ENCODE measurements around the gene RGS3.

RGS3 gene

DNA sequence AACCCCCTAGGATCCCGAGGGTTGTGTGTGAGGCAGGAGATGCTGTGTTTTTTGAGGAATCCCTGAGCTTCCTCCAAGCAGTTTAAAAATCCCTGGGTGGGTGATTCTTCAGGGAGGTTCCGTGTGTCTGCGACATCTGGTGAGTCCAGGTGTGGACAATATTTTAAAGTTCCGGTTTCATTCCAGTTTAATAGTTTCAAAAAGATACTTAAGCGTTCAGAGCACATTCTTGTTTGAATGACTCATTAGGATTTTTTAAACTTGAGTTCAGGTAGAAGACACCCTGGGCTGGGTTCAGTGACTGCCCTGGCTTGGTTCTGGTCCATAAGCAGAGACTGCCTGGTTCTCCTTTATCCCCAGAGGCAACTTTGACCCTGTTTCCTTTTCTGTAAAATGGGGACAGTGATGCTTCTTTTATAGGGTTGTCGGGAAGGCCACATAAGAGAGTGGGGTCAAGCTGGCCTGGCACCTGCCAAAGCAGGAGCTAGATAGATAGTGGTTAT is 119.2 kb downstream of the RGS3 start:
- DNase-seq, result no peak

GRCh38 chr9:113583511-113584427 is 120.2 kb downstream of the RGS3 start:
- DNase-seq, result no peak

- no peak for DNase-seq
Measured at GRCh38 chr9:113584428-113585084, 121.0 kb downstream of the RGS3 start.

GRCh38 chr9:113585085-113585442 is 121.5 kb downstream of the RGS3 start:
- no peak for DNase-seq

GRCh38 chr9:113585555-113585954 is 122.0 kb downstream of the RGS3 start:
- no peak for DNase-seq

DNA sequence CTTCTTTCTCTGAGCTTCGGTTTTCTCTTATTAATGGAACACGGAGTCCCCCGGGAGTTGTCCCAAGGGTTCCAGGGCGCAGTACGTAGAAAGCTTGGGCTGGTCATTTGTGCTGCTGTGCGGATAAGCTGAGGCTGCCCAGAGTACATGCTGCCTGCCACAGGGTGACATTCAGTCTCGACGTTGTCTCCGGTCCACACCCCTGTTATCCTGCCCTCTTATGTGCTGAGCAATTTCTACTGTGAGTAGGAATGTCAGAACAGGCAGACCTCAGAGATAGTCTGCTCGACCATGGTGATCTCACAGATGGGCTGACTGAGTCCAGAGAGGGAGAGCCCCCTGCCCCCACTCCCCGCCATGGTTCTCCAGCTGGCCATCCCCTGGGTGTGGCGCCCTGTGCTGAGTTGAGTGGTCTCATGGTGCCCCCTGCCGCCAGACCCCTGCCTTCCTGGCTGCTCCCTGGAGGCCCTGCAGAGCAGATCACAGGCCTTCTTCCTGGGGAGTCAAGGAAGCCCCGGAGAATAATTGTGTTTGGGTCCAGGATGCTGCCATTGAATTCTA is 124.0 kb downstream of the RGS3 start:
- peak in 13 of 56 donors; percentile 6 to 53 (median 27) for DNase-seq

- no peak for DNase-seq
Measured at GRCh38 chr9:113588242-113588810, 124.8 kb downstream of the RGS3 start.

- DNase-seq, result no peak
Measured at GRCh38 chr9:113588936-113589335, 125.4 kb downstream of the RGS3 start.

DNA sequence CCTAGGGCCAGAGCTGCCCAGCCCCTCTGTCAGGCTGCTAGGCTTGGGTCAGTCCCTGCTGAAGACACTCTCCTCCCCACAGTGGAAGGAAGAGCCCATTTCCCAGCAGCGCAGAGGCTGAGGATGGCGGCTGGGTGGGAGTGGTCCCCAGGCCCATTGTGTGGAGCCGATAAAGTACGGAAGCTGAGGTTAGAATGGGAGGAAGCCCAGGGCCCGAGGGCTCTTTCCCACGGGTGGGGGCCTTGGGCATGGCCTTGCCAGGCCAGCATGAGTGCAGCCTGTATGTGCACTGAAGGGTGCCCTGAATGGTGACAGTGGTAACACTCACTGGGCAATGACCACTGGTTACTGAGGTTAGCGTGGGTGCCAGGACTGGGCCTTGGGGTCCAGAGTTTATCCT is 125.9 kb downstream of the RGS3 start:
- DNase-seq, result no peak

DNA sequence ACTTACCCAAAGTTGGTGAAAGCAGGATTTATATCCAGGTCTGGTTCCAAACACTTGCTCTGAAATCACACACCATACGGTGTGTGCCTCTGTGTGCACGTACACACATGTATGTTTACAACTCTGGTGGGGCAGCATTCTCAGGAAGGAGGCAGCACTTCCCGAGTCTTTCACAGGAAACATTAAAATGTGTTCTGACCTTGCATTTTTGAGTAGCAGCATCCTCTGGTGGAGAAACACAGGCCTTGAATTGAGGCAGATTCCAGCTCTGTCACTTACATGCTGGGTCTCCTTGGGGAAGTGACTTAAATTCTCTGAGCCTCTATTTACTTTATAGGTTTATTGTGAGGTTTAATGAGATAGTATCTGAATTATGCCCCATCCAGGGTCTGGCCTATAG is 126.4 kb downstream of the RGS3 start:
- DNase-seq, result peak in 1 of 56 donors; percentile 34

DNA sequence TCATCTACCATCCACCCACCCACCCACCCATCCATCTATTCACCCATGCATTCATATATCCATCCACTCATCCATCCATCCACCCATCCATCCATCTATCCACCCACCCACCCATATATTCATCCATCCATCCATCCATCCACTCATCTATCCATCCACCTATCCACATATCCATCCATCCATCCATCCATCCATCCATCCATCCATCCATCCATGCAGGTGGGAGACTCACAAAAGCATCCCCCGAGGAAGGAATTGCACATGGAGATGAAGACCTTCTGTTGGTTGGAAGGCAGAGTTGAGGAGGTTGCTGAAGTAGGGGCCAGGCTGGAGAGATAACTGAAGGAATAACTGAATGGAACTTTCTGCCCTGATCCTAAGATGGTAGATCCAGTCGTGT is 126.9 kb downstream of the RGS3 start:
- no peak for DNase-seq

GRCh38 chr9:113590991-113591898 is 127.7 kb downstream of the RGS3 start:
- peak in 54 of 56 donors; percentile 20 to 89 (median 62) for DNase-seq

GRCh38 chr9:113591899-113592625 is 128.5 kb downstream of the RGS3 start:
- DNase-seq, result no peak

GRCh38 chr9:113592876-113593575 is 129.5 kb downstream of the RGS3 start:
- DNase-seq, result no peak

DNA sequence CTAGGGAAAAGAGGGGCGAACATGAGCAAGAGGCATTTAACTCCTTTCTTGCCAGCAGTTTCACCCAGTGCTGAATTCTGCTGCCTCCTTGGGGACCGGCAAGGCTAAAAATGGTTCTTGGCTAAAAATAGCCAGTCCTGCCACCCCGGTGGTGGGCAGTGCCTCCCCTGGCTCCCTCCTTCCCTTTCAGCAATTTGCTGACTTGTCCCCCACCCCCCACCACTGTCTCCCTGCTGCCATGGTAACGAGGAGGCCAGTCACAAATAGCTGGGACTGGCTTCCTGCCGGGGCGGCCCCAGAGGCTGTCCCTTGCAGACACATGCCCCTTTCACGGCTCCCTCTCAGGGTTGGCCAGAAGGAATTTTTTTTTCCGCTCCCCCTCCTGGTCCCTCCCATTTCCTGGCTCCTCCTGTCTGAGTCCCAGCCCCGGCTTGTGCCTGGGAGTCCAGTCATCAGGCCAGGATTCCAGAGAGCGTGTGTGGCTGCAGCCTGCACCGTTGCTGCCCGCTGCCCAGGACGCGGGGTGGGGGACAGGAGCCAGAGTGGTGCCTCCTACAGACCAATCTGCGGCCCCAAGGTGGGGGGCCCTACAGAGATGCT is 130.3 kb downstream of the RGS3 start:
- DNase-seq, result peak in 53 of 56 donors; percentile 22 to 93 (median 83)

GRCh38 chr9:113594484-113595299 is 131.2 kb downstream of the RGS3 start:
- peak in 1 of 56 donors; percentile 35 for DNase-seq

DNA sequence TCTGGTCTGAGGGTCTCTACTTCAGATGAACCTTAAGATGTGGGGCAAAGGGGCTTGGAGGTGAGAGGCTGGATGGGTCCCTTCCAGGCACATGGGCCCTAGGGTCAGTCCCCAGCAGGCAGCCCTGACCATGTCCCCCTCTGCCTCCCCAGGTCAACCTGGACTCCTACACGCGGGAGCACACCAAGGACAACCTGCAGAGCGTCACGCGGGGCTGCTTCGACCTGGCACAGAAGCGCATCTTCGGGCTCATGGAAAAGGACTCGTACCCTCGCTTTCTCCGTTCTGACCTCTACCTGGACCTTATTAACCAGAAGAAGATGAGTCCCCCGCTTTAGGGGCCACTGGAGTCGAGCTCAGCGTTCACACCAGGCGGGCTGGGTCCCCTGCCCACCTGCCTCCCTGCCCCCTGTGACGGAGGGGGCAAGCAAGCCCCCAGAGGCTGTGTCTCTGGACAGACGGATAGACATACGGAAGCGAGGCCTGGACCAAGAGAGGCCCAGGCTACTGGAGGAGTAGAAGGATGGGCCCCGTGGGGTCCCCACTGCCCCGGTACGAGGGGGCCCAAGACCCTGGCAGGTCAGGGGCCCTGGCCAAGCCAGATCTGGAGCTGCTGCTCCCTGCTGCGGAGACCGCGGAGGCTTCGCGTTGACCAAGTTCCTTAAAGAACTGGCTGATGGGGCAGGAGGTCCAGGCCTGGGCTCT is 133.2 kb downstream of the RGS3 start:
- DNase-seq, result no peak

Data from amygdala (tissue), 56 donors.